Osteoblast (primary cell): ENCODE results near the gene GAS6. TPM values are rescaled to one million over a fixed set of nuclear protein-coding genes. Genes with fewer than 3 reads are reported as not detected.
"Not testable (repeated sequence)": the region's sequence is repeated elsewhere in the genome, so short reads cannot be mapped to it uniquely, and the experiment has no call there.

Experiments used
- DNase-seq: peaks from one replicate; pipeline ENCODE4 v3.0.0; 2011; ENCODE audit warnings: low spot score, mixed read lengths; ENCODE audit not compliant: insufficient read length; ENCODE audit errors: missing footprints
- H2AFZ ChIP-seq: 2 replicates; pipeline ENCODE4 v1.6.0; 2011; ENCODE audit warnings: mild to moderate bottlenecking, low read length
- H3K27ac ChIP-seq: 2 replicates; pipeline ENCODE4 v1.5.1; 2011; ENCODE audit warnings: mild to moderate bottlenecking, low read depth, low read length, moderate library complexity
- H3K27me3 ChIP-seq: 2 replicates; pipeline ENCODE4 v1.6.0; 2012; ENCODE audit warnings: mild to moderate bottlenecking, control low read depth, inconsistent platforms, low read length, moderate library complexity; ENCODE audit not compliant: insufficient read depth
- H3K36me3 ChIP-seq: 2 replicates; pipeline ENCODE4 v1.5.1; 2011; ENCODE audit warnings: mild to moderate bottlenecking, low read length, control low read depth, moderate library complexity; ENCODE audit not compliant: insufficient read depth
- H3K4me1 ChIP-seq: 2 replicates; pipeline ENCODE4 v1.5.1; 2011; ENCODE audit warnings: mild to moderate bottlenecking, low read length, control low read depth, moderate library complexity; ENCODE audit not compliant: insufficient read depth
- H3K4me2 ChIP-seq: 2 replicates; pipeline ENCODE4 v1.6.0; 2011; ENCODE audit warnings: mild to moderate bottlenecking, low read length; ENCODE audit not compliant: insufficient read depth
- H3K4me3 ChIP-seq: fragments of 200-600 bp; sonication (generic); 3 replicates; pipeline ENCODE4 v1.5.1; 2012; ENCODE audit warnings: mild to moderate bottlenecking, low read length, inconsistent platforms; ENCODE audit not compliant: insufficient read depth
- H3K79me2 ChIP-seq: 2 replicates; pipeline ENCODE4 v1.6.0; 2012; ENCODE audit warnings: mild to moderate bottlenecking, low read length, control low read depth, inconsistent platforms; ENCODE audit not compliant: insufficient read depth
- H3K9me3 ChIP-seq: 2 replicates; pipeline ENCODE4 v1.5.1; 2011; ENCODE audit warnings: low read depth, low read length, control low read depth
- H4K20me1 ChIP-seq: 2 replicates; pipeline ENCODE4 v1.6.0; 2012; ENCODE audit warnings: mild to moderate bottlenecking, low read length, control low read depth; ENCODE audit not compliant: insufficient read depth
- total RNA-seq: library from RNA; depleted of rRNA; stranded (reverse); fragments of >200 nt; gene quantifications from 2 replicates; pipeline ENCODE4 v1.2.3, GENCODE V29; 2012
- TF ChIP-seq, protein P1 (sequence below): IDR thresholded peaks from 2 replicates; pipeline ENCODE4 v1.5.1; 2011; ENCODE audit warnings: mild to moderate bottlenecking, low read depth, low read length, moderate library complexity; ENCODE audit errors: extremely low read depth

GAS6 gene
- total RNA-seq, 1 donor: 417 TPM

DNA sequence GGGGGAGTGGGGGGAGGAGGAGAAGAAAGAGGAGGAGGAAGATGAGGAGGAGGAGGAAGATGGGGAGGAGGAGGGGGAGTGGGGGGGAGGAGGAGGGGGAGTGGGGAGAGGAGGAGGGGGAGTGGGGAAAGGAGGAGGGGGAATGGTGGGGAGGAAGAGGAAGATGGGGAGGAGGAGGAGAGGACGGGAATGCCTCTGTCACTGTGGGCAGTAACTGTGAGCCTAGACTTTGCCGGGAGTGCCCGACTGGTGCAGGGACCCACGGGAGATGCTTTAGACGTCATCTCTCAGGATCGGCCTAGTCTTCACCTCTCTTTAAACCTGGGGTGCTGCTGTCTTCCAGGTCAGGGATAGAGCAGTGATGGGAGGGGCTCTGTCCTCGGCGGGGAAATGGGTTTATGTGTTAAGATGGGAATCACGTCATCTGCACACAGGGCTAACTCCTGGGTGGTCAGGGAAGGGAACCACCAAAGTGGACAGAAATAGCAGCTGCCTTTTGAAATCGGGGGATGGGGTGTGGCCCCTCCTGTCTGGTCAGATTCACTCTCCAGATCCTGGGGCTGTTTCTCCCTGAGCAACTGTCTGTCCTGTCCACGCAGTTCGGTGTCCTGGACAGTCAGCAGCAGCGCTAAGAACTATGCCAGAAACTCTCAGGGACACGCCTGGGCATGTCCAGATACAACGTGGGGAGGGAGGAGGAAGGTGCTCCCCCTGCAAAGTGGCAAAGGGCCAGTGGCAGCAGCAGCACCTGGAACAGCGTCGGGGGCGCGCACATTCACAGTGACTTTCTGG lies 26.9 kb downstream of the GAS6 start:
- Histone ChIP-seq H3K4me3 (peak overlapping the region; percentile 24), H3K27me3 (no peaks in the 10 kb centered on the region), H4K20me1 (peaks cover 23% of the 10 kb centered on the region), H3K4me1 (peaks cover 37% of the 10 kb centered on the region), H3K79me2 (peaks cover 31% of the 10 kb centered on the region), H3K4me2 (peak overlapping the region; percentile 50), H3K9me3 (no peaks in the 10 kb centered on the region), H3K27ac (peak overlapping the region; percentile 98), H3K36me3 (peaks cover 45% of the 10 kb centered on the region), H2AFZ (no peak overlapping the region)
- peak; percentile 97 for DNase-seq
- TF ChIP-seq, protein P1, sequence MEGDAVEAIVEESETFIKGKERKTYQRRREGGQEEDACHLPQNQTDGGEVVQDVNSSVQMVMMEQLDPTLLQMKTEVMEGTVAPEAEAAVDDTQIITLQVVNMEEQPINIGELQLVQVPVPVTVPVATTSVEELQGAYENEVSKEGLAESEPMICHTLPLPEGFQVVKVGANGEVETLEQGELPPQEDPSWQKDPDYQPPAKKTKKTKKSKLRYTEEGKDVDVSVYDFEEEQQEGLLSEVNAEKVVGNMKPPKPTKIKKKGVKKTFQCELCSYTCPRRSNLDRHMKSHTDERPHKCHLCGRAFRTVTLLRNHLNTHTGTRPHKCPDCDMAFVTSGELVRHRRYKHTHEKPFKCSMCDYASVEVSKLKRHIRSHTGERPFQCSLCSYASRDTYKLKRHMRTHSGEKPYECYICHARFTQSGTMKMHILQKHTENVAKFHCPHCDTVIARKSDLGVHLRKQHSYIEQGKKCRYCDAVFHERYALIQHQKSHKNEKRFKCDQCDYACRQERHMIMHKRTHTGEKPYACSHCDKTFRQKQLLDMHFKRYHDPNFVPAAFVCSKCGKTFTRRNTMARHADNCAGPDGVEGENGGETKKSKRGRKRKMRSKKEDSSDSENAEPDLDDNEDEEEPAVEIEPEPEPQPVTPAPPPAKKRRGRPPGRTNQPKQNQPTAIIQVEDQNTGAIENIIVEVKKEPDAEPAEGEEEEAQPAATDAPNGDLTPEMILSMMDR: no peak

DNA sequence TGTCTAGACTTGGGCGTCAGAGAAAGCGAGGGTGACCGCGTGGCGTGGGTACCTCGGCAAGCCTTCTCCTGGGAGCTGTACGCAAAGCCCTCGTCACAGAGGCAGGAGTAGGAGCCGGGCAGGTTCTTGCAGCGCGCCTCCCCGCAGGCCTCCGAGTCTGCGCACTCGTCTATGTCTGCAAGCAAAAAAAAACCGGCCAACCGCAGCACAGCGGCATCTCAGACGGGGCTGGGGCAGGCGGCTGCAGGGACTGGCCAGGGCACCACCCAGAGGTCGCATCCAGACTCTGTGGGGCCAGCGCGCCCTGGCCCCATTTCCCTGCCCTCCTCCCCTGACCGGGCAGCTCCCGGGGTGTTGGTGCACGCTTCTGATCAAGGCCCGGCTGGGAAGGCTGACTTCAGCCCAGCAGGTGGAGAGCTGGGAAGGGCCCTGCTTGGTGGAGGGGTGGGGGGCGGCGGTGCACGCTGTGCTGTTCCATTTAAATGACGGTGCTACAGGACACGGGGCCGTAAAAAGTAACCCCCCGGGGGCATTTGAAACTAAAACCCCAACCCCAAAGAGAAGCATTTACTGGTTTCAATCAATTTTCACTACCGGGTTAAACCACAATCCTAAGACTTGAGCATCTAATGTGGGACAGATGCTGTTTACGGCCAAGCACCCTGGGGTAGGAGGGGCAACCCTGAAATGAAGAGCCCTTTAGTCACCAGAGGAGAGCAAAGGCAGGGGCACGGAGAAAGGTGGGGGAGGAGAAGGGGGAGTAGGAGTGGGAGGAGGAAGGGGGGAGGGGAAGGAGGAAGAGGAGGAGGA lies 28.2 kb downstream of the GAS6 start:
- Histone ChIP-seq H3K4me1 (peaks cover 37% of the 10 kb centered on the region), H3K4me3 (no peak overlapping the region), H4K20me1 (peaks cover 14% of the 10 kb centered on the region), H3K27ac (no peak overlapping the region), H2AFZ (no peak overlapping the region), H3K79me2 (peaks cover 21% of the 10 kb centered on the region), H3K4me2 (no peak overlapping the region), H3K9me3 (no peaks in the 10 kb centered on the region), H3K36me3 (peaks cover 51% of the 10 kb centered on the region), H3K27me3 (no peaks in the 10 kb centered on the region)
- DNase-seq: peak; percentile 97
- TF ChIP-seq, protein P1: no peak

GRCh38 chr13:113834496-113835200 lies 29.2 kb downstream of the GAS6 start:
- Histone ChIP-seq H3K79me2 (peaks cover 11% of the 10 kb centered on the region), H3K27ac (no peak overlapping the region), H4K20me1 (peaks cover 7% of the 10 kb centered on the region), H3K9me3 (no peaks in the 10 kb centered on the region), H3K27me3 (no peaks in the 10 kb centered on the region), H3K4me2 (no peak overlapping the region), H3K4me1 (peaks cover 33% of the 10 kb centered on the region), H3K4me3 (no peak overlapping the region), H2AFZ (no peak overlapping the region), H3K36me3 (peaks cover 48% of the 10 kb centered on the region)
- DNase-seq: no peak
- TF ChIP-seq, protein P1: no peak

- peaks cover 11% of the 10 kb centered on the region for H4K20me1 ChIP-seq
- H3K36me3 ChIP-seq: peaks cover 51% of the 10 kb centered on the region
These were observed 29.9 kb downstream of the GAS6 start for GRCh38 chr13:113834006-113834405.

More at GRCh38 chr13:113834006-113834405, 29.9 kb downstream of the GAS6 start:
- not testable (repeated sequence) for H3K27me3 ChIP-seq, H3K79me2 ChIP-seq, H3K9me3 ChIP-seq, H3K4me2 ChIP-seq, H3K27ac ChIP-seq, H2AFZ ChIP-seq, H3K4me3 ChIP-seq, DNase-seq
- H3K4me1 ChIP-seq: peaks cover 27% of the 10 kb centered on the region
